Ovary (tissue), 9 donors: ENCODE results near the gene HYDIN. TPM values are rescaled to one million over a fixed set of nuclear protein-coding genes. Genes with fewer than 3 reads are reported as not detected.

Source experiments
- DNase-seq, 5 donors: peaks; one replicate each; pipeline ENCODE4 v3.0.0-alpha.2; 2019 to 2020
- H3K27ac ChIP-seq, 2 donors: fragments of 200-600 bp; one replicate each; pipeline versions ENCODE4 v1.5.1 to v1.8.0; 2019 to 2022
- H3K27me3 ChIP-seq: fragments of 200-600 bp; one replicate; pipeline ENCODE4 v1.8.0; 2022
- H3K36me3 ChIP-seq: fragments of 200-600 bp; sonication (generic); one replicate; pipeline ENCODE4 v1.5.1; 2019
- H3K4me1 ChIP-seq: one replicate; pipeline ENCODE4 v1.8.1; 2013; ENCODE audit warnings: mild to moderate bottlenecking, moderate library complexity; ENCODE audit not compliant: insufficient read depth
- H3K4me3 ChIP-seq: fragments of 200-600 bp; sonication (generic); one replicate; pipeline ENCODE4 v1.5.1; 2017
- H3K9me3 ChIP-seq, 2 donors: fragments of 200-600 bp in 1 of 2; sonication (generic) in 1 of 2; one replicate each; pipeline versions ENCODE4 v1.5.1 to v1.8.1; 2013 to 2019; ENCODE audit warnings: mild to moderate bottlenecking in 1 of 2, moderate library complexity in 1 of 2
- EP300 ChIP-seq: sonication (generic); formaldehyde crosslinking; IDR thresholded peaks from one replicate; pipeline ENCODE4 v1.6.1; 2017; ENCODE audit warnings: antibody characterized with exemption
- POLR2A ChIP-seq: fragments of 450-650 bp; IDR thresholded peaks from one replicate; pipeline ENCODE4 v1.6.1; 2017; ENCODE audit warnings: antibody characterized with exemption, mild to moderate bottlenecking, moderate library complexity
- WGBS, 3 donors: extraction: QIAGEN DNeasy Blood & Tissue Kit in 1 of 3; methylation state at CpG; one replicate each; pipeline versions ENCODE4 v1.1.5 to v1.1.7; 2013 to 2017; 5-methylcytosine and 5-hydroxymethylcytosine counted together
- intact Hi-C, 4 donors: fragments of 100-400 bp; cut with DNase I; formaldehyde crosslinking; loops; one replicate each; pipeline versions ENCODE4 v1.11.0 to v1.15.1; 2022 to 2023
- polyA plus RNA-seq, 2 donors: library from polyadenylated mRNA; stranded (reverse); fragments of 200-250 nt in 1 of 2; fragments of 350-450 nt in 1 of 2; fragmentation: Illumina TruSeq in 1 of 2; extraction: RNeasy Lipid Tissue Mini Kit (QIAGEN cat#74804) in 1 of 2; gene quantifications; one replicate each; pipeline ENCODE4 v1.2.3, GENCODE V29; 2013 to 2014
- total RNA-seq, 7 donors: library from RNA; depleted of rRNA in 2 of 7; stranded (reverse); fragments of >200 nt in 2 of 7; fragmentation: NEBNext Ultra II Directional in 3 of 7; extraction: Animal tissue kit (Norgen Biotek cat#: 25700) in 3 of 7; gene quantifications; one replicate each; pipeline versions ENCODE4 v1.1.0 to v1.2.4, GENCODE V29; 2016 to 2023
- TF ChIP-seq, protein P1 (sequence below), 3 donors: fragments of 450-650 bp in 2 of 3; fragments of 200-600 bp in 1 of 3; IDR thresholded peaks; one replicate each; pipeline versions ENCODE4 v1.5.1 to v1.8.0; 2016 to 2022; ENCODE audit warnings: antibody characterized with exemption in 3 of 3, mild to moderate bottlenecking in 1 of 3
- donor health status: DM: no; HTN: no; CAD: no; lungs with moderate emphysema.
- donor health status: DM: no; HTN: no; CAD: no.
- donor health status: Bipolar disorder and iron deficiency.
- donor health status: DM: yes; HTN: yes; CAD: no.
- donor health status: DM: no; HTN: no; CAD: no.
- donor health status: DM: yes; HTN: yes; CAD: no.

The HYDIN gene
- total and polyA plus RNA-seq, 9 donors: 0.39 to 59.4 (median 4.4) TPM

DNA sequence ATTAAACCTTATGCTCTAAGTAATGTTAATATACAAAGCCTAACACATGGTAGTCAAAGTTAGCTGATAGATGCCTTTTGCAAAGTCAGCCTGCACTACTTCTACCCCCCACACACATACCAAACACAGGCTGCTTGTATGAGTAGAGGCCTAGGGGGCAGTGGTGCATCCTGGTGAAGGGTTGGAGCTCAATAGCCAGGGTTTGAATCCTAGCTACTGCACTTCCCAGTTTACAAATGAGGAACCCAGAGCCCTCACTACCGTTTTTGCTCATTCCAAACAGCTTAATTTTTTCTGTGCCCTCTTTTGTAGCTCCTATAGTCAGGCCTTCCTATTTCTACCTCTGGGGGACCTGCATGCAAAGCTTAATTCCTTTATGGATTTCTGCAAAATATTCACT, 18.9 kb upstream of the HYDIN start:
- no peaks in the 10 kb centered on the region for H3K9me3 ChIP-seq
- intact Hi-C loops: no loop called here
- no peaks in the 10 kb centered on the region for H3K36me3 ChIP-seq
- no peak for DNase-seq
- H3K4me3 ChIP-seq: no peak overlapping the region
- no peaks in the 10 kb centered on the region for H3K27me3 ChIP-seq
- H3K27ac ChIP-seq: no peak overlapping the region
- TF ChIP-seq POLR2A (no peak), EP300 (no peak)
- TF ChIP-seq, protein P1, sequence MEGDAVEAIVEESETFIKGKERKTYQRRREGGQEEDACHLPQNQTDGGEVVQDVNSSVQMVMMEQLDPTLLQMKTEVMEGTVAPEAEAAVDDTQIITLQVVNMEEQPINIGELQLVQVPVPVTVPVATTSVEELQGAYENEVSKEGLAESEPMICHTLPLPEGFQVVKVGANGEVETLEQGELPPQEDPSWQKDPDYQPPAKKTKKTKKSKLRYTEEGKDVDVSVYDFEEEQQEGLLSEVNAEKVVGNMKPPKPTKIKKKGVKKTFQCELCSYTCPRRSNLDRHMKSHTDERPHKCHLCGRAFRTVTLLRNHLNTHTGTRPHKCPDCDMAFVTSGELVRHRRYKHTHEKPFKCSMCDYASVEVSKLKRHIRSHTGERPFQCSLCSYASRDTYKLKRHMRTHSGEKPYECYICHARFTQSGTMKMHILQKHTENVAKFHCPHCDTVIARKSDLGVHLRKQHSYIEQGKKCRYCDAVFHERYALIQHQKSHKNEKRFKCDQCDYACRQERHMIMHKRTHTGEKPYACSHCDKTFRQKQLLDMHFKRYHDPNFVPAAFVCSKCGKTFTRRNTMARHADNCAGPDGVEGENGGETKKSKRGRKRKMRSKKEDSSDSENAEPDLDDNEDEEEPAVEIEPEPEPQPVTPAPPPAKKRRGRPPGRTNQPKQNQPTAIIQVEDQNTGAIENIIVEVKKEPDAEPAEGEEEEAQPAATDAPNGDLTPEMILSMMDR (IDR thresholded peaks at IDR 0.05): no peak
- no peaks in the 10 kb centered on the region for H3K4me1 ChIP-seq
- 16 to 35% (median 18%) methylated on average over 1 of the region's 1 CpG for WGBS, 3 donors

DNA sequence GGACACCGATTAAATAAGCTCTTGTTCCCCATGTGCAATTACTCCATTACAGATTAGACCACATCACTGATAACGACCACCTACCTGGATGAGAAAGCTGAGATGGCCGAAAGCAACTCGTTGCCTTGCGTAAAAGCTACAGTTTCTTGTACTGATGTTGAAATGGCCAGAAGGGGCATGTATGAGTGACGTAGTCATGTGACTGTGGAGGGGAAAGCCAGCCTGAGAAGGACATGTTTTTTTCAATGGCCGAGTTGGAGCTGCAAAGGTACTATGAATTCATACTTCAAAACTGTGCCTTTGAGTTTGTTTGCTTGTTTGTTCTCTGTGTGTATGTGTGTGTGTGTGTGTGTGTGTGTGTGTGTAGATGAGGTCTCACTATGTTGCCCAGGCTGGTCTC, 17.0 kb upstream of the HYDIN start:
- 85 to 87% (median 85%) methylated on average over 7 of the region's 7 CpGs for whole genome bisulfite sequencing, 3 donors
- Histone ChIP-seq H3K9me3 (no peaks in the 10 kb centered on the region), H3K4me1 (no peaks in the 10 kb centered on the region), H3K27ac (no peak overlapping the region), H3K4me3 (no peak overlapping the region), H3K27me3 (no peaks in the 10 kb centered on the region), H3K36me3 (no peaks in the 10 kb centered on the region)
- no peak for DNase-seq
- intact Hi-C loops: no loop called here
- TF ChIP-seq EP300 (no peak), POLR2A (no peak)
- TF ChIP-seq, protein P1 (IDR thresholded peaks at IDR 0.05): no peak

GRCh38 chr16:71246309-71246708, 15.8 kb upstream of the HYDIN start:
- no peak for DNase-seq
- Histone ChIP-seq H3K4me1 (no peaks in the 10 kb centered on the region), H3K27ac (no peak overlapping the region), H3K4me3 (no peak overlapping the region), H3K27me3 (no peaks in the 10 kb centered on the region), H3K36me3 (no peaks in the 10 kb centered on the region), H3K9me3 (no peaks in the 10 kb centered on the region)
- intact Hi-C loops: no loop called here
- TF ChIP-seq POLR2A (no peak), EP300 (no peak)
- TF ChIP-seq, protein P1 (IDR thresholded peaks at IDR 0.05): no peak

- Histone ChIP-seq H3K27me3 (no peaks in the 10 kb centered on the region), H3K9me3 (no peaks in the 10 kb centered on the region), H3K4me1 (no peaks in the 10 kb centered on the region), H3K4me3 (no peak overlapping the region), H3K36me3 (no peaks in the 10 kb centered on the region), H3K27ac (no peak overlapping the region)
- TF ChIP-seq POLR2A (no peak), EP300 (no peak)
- TF ChIP-seq, protein P1 (IDR thresholded peaks at IDR 0.05): no peak
- intact Hi-C loops: no loop called here
- DNase-seq: no peak
- WGBS, 3 donors: 80 to 93% (median 89%) methylated on average over 1 of the region's 1 CpG
These were observed 14.0 kb upstream of the HYDIN start for GRCh38 chr16:71244521-71244920.

DNA sequence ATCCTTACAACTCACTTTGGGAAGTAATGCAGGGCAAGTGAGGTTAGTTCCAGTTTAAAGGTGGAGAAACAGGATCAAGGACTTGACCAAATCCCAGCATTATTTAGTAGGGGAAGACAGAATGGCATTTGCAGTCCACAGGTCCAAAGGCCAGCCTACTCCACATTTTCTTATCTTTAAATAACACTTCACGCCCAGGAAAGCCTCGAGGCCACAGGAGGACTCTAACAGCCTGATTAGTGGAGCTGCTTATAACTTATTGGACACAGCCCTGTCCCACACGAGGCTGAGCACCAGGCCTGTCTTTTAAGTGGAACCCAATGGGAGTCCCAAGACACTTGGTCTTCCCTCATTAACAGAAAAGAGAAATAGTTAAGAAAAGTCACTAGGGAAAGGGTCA, 12.1 kb upstream of the HYDIN start:
- no peaks in the 10 kb centered on the region for H3K9me3 ChIP-seq
- no peaks in the 10 kb centered on the region for H3K36me3 ChIP-seq
- H3K4me3 ChIP-seq: no peak overlapping the region
- no peak for DNase-seq
- intact Hi-C loops: no loop called here
- TF ChIP-seq, protein P1 (IDR thresholded peaks at IDR 0.05): no peak
- TF ChIP-seq POLR2A (no peak), EP300 (no peak)
- no peaks in the 10 kb centered on the region for H3K4me1 ChIP-seq
- no peaks in the 10 kb centered on the region for H3K27me3 ChIP-seq
- WGBS, 3 donors: 27 to 29% (median 27%) methylated on average over 3 of the region's 3 CpGs
- H3K27ac ChIP-seq: no peak overlapping the region
